H1 (cell line): ENCODE measurements around the gene FAM174B. TPM values are rescaled to one million over a fixed set of nuclear protein-coding genes. Genes with fewer than 3 reads are reported as not detected.

Source experiments
- BACH1 ChIP-seq: IDR thresholded peaks from 2 replicates; pipeline ENCODE4 v1.6.1; 2012; ENCODE audit warnings: low read length, improper control_type of control experiment
- CHD2 ChIP-seq: IDR thresholded peaks from 2 replicates; pipeline ENCODE4 v1.6.1; 2012; ENCODE audit warnings: low read length, improper control_type of control experiment
- POU5F1 ChIP-seq: IDR thresholded peaks from 2 replicates; pipeline ENCODE4 v1.6.1; 2011; ENCODE audit warnings: low read depth, mild to moderate bottlenecking, low read length, moderate library complexity
- RFX5 ChIP-seq: IDR thresholded peaks from 2 replicates; pipeline ENCODE4 v1.6.1; 2011; ENCODE audit warnings: low read depth, low read length, improper control_type of control experiment, borderline replicate concordance
- SIRT6 ChIP-seq: IDR thresholded peaks from one replicate; pipeline ENCODE4 v1.7.1; 2012; ENCODE audit warnings: low read length, inconsistent platforms
- SIX5 ChIP-seq: IDR thresholded peaks from 2 replicates; pipeline ENCODE4 v1.6.1; 2011; ENCODE audit warnings: mild to moderate bottlenecking, low read depth, low read length
- SRF ChIP-seq: IDR thresholded peaks from 2 replicates; pipeline ENCODE4 v1.6.1; 2011; ENCODE audit warnings: mild to moderate bottlenecking, low read depth, low read length, moderate library complexity
- SUZ12 ChIP-seq: fragments of 200-600 bp; sonication (generic); IDR thresholded peaks from 2 replicates; pipeline ENCODE4 v1.6.1; 2012; ENCODE audit warnings: mild to moderate bottlenecking, inconsistent platforms, low read length, moderate library complexity, mixed read lengths
- YY1 ChIP-seq: IDR thresholded peaks from 2 replicates; pipeline ENCODE4 v1.6.1; 2011; ENCODE audit warnings: low read depth, mild to moderate bottlenecking, low read length
- polyA plus RNA-seq, 7 experiments: library from polyadenylated mRNA; depleted of rRNA in 3 of 7; stranded (reverse) in 5 of 7; unstranded in 2 of 7; fragments of >200 nt in 5 of 7; fragments of 200-250 nt in 2 of 7; gene quantifications; 1 replicate in 5 of 7; 2 replicates in 1 of 7; 4 replicates in 1 of 7; pipeline versions ENCODE4 v1.2.1 to v1.2.3, GENCODE V29; 2011 to 2013; ENCODE audit warnings: missing spikeins in 2 of 7, mixed read lengths in 2 of 7
- total RNA-seq: library from RNA; stranded (reverse); fragmentation: NEBNext Ultra II Directional; extraction: Animal tissue kit (Norgen Biotek cat#: 25700); gene quantifications from 2 replicates; pipeline ENCODE4 v1.2.1, GENCODE V29; 2021
- TF ChIP-seq, protein P1 (sequence below), 3 experiments: IDR thresholded peaks; 1 replicate in 2 of 3; 2 replicates in 1 of 3; pipeline versions ENCODE4 v1.5.1 to v1.6.1; 2011; ENCODE audit warnings: low read length in 3 of 3, mild to moderate bottlenecking in 3 of 3, inconsistent platforms in 2 of 3, low read depth in 1 of 3, moderate library complexity in 1 of 3; ENCODE audit not compliant: insufficient read depth in 1 of 3; ENCODE audit errors: control extremely low read depth in 1 of 3
- TF ChIP-seq, protein P2 (sequence below): IDR thresholded peaks from 2 replicates; pipeline ENCODE4 v1.6.1; 2012; ENCODE audit warnings: inconsistent platforms

The FAM174B gene
- total and polyA plus RNA-seq, 2 of the 8 experiments (the other 6 are each of a cell fraction or from before 2014, with no cell fraction given), result 9.3 to 35.2 TPM

DNA sequence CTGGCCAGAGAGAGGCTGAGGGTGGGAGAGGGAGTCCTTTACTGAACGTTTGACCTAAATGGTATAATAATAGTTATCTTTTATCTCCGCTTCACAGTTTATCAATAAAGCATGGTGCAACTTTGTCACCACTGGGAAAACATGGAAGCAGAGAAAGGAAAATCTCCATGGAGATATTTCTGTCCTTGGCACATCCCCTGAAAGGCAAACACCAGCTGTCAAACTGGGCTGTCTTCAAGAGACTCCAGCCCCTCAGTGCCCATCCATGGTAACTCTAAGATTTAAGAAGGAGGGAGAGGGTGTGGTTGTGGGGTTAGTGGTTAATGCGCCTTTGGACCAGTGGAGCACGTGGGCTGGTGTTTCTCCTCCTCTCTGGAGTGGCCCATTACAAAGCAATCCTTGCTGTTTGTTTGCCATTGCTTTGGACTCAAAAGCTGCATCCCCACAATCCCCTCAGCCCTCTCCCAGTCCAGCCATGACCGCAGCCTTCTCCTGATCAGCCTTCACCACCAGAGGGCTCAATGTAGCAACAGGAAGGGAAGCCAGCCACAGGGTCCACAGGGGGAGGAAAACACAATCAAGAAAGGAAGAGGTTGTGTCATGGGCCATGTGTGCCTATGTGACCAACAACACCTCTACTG lies 38.2 kb upstream of the FAM174B start (continued):
- TF ChIP-seq, protein P1, sequence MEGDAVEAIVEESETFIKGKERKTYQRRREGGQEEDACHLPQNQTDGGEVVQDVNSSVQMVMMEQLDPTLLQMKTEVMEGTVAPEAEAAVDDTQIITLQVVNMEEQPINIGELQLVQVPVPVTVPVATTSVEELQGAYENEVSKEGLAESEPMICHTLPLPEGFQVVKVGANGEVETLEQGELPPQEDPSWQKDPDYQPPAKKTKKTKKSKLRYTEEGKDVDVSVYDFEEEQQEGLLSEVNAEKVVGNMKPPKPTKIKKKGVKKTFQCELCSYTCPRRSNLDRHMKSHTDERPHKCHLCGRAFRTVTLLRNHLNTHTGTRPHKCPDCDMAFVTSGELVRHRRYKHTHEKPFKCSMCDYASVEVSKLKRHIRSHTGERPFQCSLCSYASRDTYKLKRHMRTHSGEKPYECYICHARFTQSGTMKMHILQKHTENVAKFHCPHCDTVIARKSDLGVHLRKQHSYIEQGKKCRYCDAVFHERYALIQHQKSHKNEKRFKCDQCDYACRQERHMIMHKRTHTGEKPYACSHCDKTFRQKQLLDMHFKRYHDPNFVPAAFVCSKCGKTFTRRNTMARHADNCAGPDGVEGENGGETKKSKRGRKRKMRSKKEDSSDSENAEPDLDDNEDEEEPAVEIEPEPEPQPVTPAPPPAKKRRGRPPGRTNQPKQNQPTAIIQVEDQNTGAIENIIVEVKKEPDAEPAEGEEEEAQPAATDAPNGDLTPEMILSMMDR (IDR thresholded peaks at IDR 0.05; ENCODE audit: control extremely low read depth in 1 of 3, insufficient read depth in 1 of 3, low read depth in 1 of 3, low read length in 3 of 3), result peak; percentile 79 to 86 (median 86)
- no peak for TF ChIP-seq SIX5
- TF ChIP-seq CHD2, result no peak
- TF ChIP-seq, protein P2, sequence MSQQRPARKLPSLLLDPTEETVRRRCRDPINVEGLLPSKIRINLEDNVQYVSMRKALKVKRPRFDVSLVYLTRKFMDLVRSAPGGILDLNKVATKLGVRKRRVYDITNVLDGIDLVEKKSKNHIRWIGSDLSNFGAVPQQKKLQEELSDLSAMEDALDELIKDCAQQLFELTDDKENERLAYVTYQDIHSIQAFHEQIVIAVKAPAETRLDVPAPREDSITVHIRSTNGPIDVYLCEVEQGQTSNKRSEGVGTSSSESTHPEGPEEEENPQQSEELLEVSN, result no peak
- TF ChIP-seq SIRT6, result no peak
- TF ChIP-seq RFX5, result no peak
- no peak for TF ChIP-seq SUZ12
- no peak for TF ChIP-seq SRF
- peak; percentile 69; the same call in 1 of the 2 replicates for TF ChIP-seq YY1
- no peak for TF ChIP-seq POU5F1
- TF ChIP-seq BACH1, result no peak
